ENCODE results near the gene SLC17A1.

SLC17A1 gene

GRCh38 chr6:25862199-25862598 is 30.3 kb upstream of the SLC17A1 start:
- H3K4me1 ChIP-seq (ENCODE audit: control insufficient read depth, insufficient read depth, low read length): no peaks in the 10 kb centered on the region
- no peak overlapping the region for H3K27ac ChIP-seq (ENCODE audit: low read depth, low read length)
- H3K4me3 ChIP-seq (ENCODE audit: low read length): no peak overlapping the region
- H3K36me3 ChIP-seq (ENCODE audit: control insufficient read depth, insufficient read depth, low read length): no peaks in the 10 kb centered on the region
- no peak overlapping the region for H3K9ac ChIP-seq (ENCODE audit: low read length)
- H3K27me3 ChIP-seq (ENCODE audit: control insufficient read depth, insufficient read depth, low read length): no peaks in the 10 kb centered on the region

GRCh38 chr6:25852756-25853155 is 20.9 kb upstream of the SLC17A1 start:
- Histone ChIP-seq H3K27me3 (ENCODE audit: control insufficient read depth, insufficient read depth, low read length) (no peaks in the 10 kb centered on the region), H3K4me1 (ENCODE audit: control insufficient read depth, insufficient read depth, low read length) (no peaks in the 10 kb centered on the region), H3K27ac (ENCODE audit: low read depth, low read length) (no peak overlapping the region), H3K36me3 (ENCODE audit: control insufficient read depth, insufficient read depth, low read length) (no peaks in the 10 kb centered on the region), H3K4me3 (ENCODE audit: low read length) (no peak overlapping the region), H3K9ac (ENCODE audit: low read length) (no peak overlapping the region)

- Histone ChIP-seq H3K4me1 (ENCODE audit: control insufficient read depth, insufficient read depth, low read length) (no peaks in the 10 kb centered on the region), H3K36me3 (ENCODE audit: control insufficient read depth, insufficient read depth, low read length) (no peaks in the 10 kb centered on the region), H3K27me3 (ENCODE audit: control insufficient read depth, insufficient read depth, low read length) (no peaks in the 10 kb centered on the region), H3K9ac (ENCODE audit: low read length) (no peak overlapping the region), H3K4me3 (ENCODE audit: low read length) (no peak overlapping the region), H3K27ac (ENCODE audit: low read depth, low read length) (no peak overlapping the region)
Observed at GRCh38 chr6:25851961-25852360, 20.1 kb upstream of the SLC17A1 start.

GRCh38 chr6:25844518-25844917 is 12.7 kb upstream of the SLC17A1 start:
- H3K9ac ChIP-seq (ENCODE audit: low read length): no peak overlapping the region
- no peaks in the 10 kb centered on the region for H3K4me1 ChIP-seq (ENCODE audit: control insufficient read depth, insufficient read depth, low read length)
- no peak overlapping the region for H3K4me3 ChIP-seq (ENCODE audit: low read length)
- H3K27me3 ChIP-seq (ENCODE audit: control insufficient read depth, insufficient read depth, low read length): no peaks in the 10 kb centered on the region
- no peak overlapping the region for H3K27ac ChIP-seq (ENCODE audit: low read depth, low read length)
- H3K36me3 ChIP-seq (ENCODE audit: control insufficient read depth, insufficient read depth, low read length): no peaks in the 10 kb centered on the region

- Histone ChIP-seq H3K27ac (ENCODE audit: low read depth, low read length) (no peak overlapping the region), H3K4me1 (ENCODE audit: control insufficient read depth, insufficient read depth, low read length) (no peaks in the 10 kb centered on the region), H3K27me3 (ENCODE audit: control insufficient read depth, insufficient read depth, low read length) (no peaks in the 10 kb centered on the region)
Observed at GRCh38 chr6:25842526-25842925, 10.7 kb upstream of the SLC17A1 start.

GRCh38 chr6:25835442-25836283 is 3.8 kb upstream of the SLC17A1 start:
- H3K27me3 ChIP-seq (ENCODE audit: control insufficient read depth, insufficient read depth, low read length): no peaks in the 10 kb centered on the region
- H3K4me3 ChIP-seq (ENCODE audit: low read length): no peak overlapping the region
- H3K27ac ChIP-seq (ENCODE audit: low read depth, low read length): no peak overlapping the region
- H3K36me3 ChIP-seq (ENCODE audit: control insufficient read depth, insufficient read depth, low read length): no peaks in the 10 kb centered on the region
- no peaks in the 10 kb centered on the region for H3K4me1 ChIP-seq (ENCODE audit: control insufficient read depth, insufficient read depth, low read length)
- no peak overlapping the region for H3K9ac ChIP-seq (ENCODE audit: low read length)

More at GRCh38 chr6:25842526-25842925, 10.7 kb upstream of the SLC17A1 start:
- no peaks in the 10 kb centered on the region for H3K36me3 ChIP-seq (ENCODE audit: control insufficient read depth, insufficient read depth, low read length)
- H3K4me3 ChIP-seq (ENCODE audit: low read length): no peak overlapping the region
- no peak overlapping the region for H3K9ac ChIP-seq (ENCODE audit: low read length)

GRCh38 chr6:25834950-25835349 is 3.1 kb upstream of the SLC17A1 start:
- Histone ChIP-seq H3K36me3 (ENCODE audit: control insufficient read depth, insufficient read depth, low read length) (no peaks in the 10 kb centered on the region), H3K4me3 (ENCODE audit: low read length) (no peak overlapping the region), H3K4me1 (ENCODE audit: control insufficient read depth, insufficient read depth, low read length) (no peaks in the 10 kb centered on the region), H3K27ac (ENCODE audit: low read depth, low read length) (no peak overlapping the region), H3K9ac (ENCODE audit: low read length) (no peak overlapping the region), H3K27me3 (ENCODE audit: control insufficient read depth, insufficient read depth, low read length) (no peaks in the 10 kb centered on the region)

GRCh38 chr6:25833136-25833535 is 1.3 kb upstream of the SLC17A1 start:
- H3K27me3 ChIP-seq (ENCODE audit: control insufficient read depth, insufficient read depth, low read length): no peaks in the 10 kb centered on the region
- no peak overlapping the region for H3K9ac ChIP-seq (ENCODE audit: low read length)
- no peaks in the 10 kb centered on the region for H3K36me3 ChIP-seq (ENCODE audit: control insufficient read depth, insufficient read depth, low read length)
- no peak overlapping the region for H3K27ac ChIP-seq (ENCODE audit: low read depth, low read length)
- no peak overlapping the region for H3K4me3 ChIP-seq (ENCODE audit: low read length)
- no peaks in the 10 kb centered on the region for H3K4me1 ChIP-seq (ENCODE audit: control insufficient read depth, insufficient read depth, low read length)

GRCh38 chr6:25832670-25833069 is 818 bp upstream of the SLC17A1 start:
- Histone ChIP-seq H3K4me1 (ENCODE audit: control insufficient read depth, insufficient read depth, low read length) (no peaks in the 10 kb centered on the region), H3K36me3 (ENCODE audit: control insufficient read depth, insufficient read depth, low read length) (no peaks in the 10 kb centered on the region), H3K4me3 (ENCODE audit: low read length) (no peak overlapping the region), H3K27me3 (ENCODE audit: control insufficient read depth, insufficient read depth, low read length) (no peaks in the 10 kb centered on the region), H3K9ac (ENCODE audit: low read length) (no peak overlapping the region), H3K27ac (ENCODE audit: low read depth, low read length) (no peak overlapping the region)

- Histone ChIP-seq H3K36me3 (ENCODE audit: control insufficient read depth, insufficient read depth, low read length) (no peaks in the 10 kb centered on the region), H3K9ac (ENCODE audit: low read length) (no peak overlapping the region), H3K27ac (ENCODE audit: low read depth, low read length) (no peak overlapping the region), H3K4me1 (ENCODE audit: control insufficient read depth, insufficient read depth, low read length) (no peaks in the 10 kb centered on the region), H3K4me3 (ENCODE audit: low read length) (no peak overlapping the region), H3K27me3 (ENCODE audit: control insufficient read depth, insufficient read depth, low read length) (no peaks in the 10 kb centered on the region)
Observed at GRCh38 chr6:25832307-25832662, 433 bp upstream of the SLC17A1 start.

- H3K9ac ChIP-seq (ENCODE audit: low read length): no peak overlapping the region
- no peak overlapping the region for H3K4me3 ChIP-seq (ENCODE audit: low read length)
- H3K36me3 ChIP-seq (ENCODE audit: control insufficient read depth, insufficient read depth, low read length): no peaks in the 10 kb centered on the region
- H3K27me3 ChIP-seq (ENCODE audit: control insufficient read depth, insufficient read depth, low read length): no peaks in the 10 kb centered on the region
- no peaks in the 10 kb centered on the region for H3K4me1 ChIP-seq (ENCODE audit: control insufficient read depth, insufficient read depth, low read length)
- H3K27ac ChIP-seq (ENCODE audit: low read depth, low read length): no peak overlapping the region
Observed at GRCh38 chr6:25830458-25830857, 1.4 kb downstream of the SLC17A1 start.

- Histone ChIP-seq H3K9ac (ENCODE audit: low read length) (no peak overlapping the region), H3K4me3 (ENCODE audit: low read length) (no peak overlapping the region), H3K27me3 (ENCODE audit: control insufficient read depth, insufficient read depth, low read length) (no peaks in the 10 kb centered on the region), H3K36me3 (ENCODE audit: control insufficient read depth, insufficient read depth, low read length) (no peaks in the 10 kb centered on the region), H3K27ac (ENCODE audit: low read depth, low read length) (no peak overlapping the region), H3K4me1 (ENCODE audit: control insufficient read depth, insufficient read depth, low read length) (no peaks in the 10 kb centered on the region)
Observed at GRCh38 chr6:25829375-25829774, 2.5 kb downstream of the SLC17A1 start.

- H3K4me3 ChIP-seq (ENCODE audit: low read length): no peak overlapping the region
- H3K9ac ChIP-seq (ENCODE audit: low read length): no peak overlapping the region
- H3K4me1 ChIP-seq (ENCODE audit: control insufficient read depth, insufficient read depth, low read length): no peaks in the 10 kb centered on the region
- H3K36me3 ChIP-seq (ENCODE audit: control insufficient read depth, insufficient read depth, low read length): no peaks in the 10 kb centered on the region
- H3K27ac ChIP-seq (ENCODE audit: low read depth, low read length): no peak overlapping the region
- H3K27me3 ChIP-seq (ENCODE audit: control insufficient read depth, insufficient read depth, low read length): no peaks in the 10 kb centered on the region
Observed at GRCh38 chr6:25821341-25821740, 10.5 kb downstream of the SLC17A1 start.
